Muscle of back (tissue), 13 donors: Measurements from ENCODE around the gene AARS1. TPM values are rescaled to one million over a fixed set of nuclear protein-coding genes. Genes with fewer than 3 reads are reported as not detected.
A peak's percentile ranks its signal among the peaks of the same experiment; 100 is the strongest.
"Not testable (repeated sequence)": the region's sequence is repeated elsewhere in the genome, so short reads cannot be mapped to it uniquely, and the experiment has no call there.

Experiments used
- DNase-seq, 3 donors: peaks; one replicate each; pipeline versions ENCODE4 v3.0.0 to v3.0.0-alpha.2; 2013
- long read RNA-seq, 9 donors: transcript quantifications; one replicate each; lab custom pipeline, GENCODE V29; 2026
- polyA plus RNA-seq, 10 donors: library from polyadenylated mRNA; unstranded; fragments of 120-200 nt; gene quantifications; one replicate each; pipeline ENCODE4 v1.2.1, GENCODE V29; 2013; ENCODE audit not compliant: insufficient read length in 10 of 10

The AARS1 gene
- 10 to 100 TPM; 53.2 to 65.5 (median 60.2) TPM for polyA plus RNA-seq
- long read RNA-seq, donor 1, partial matches to known transcripts = 0 of 4 reads
- long read RNA-seq, donor 1, other reads (novel, unspliced or antisense) = 0 of 4 reads
- long read RNA-seq, donor 2, transcript AARS-201 (21 exons, 3,477 nt) = major isoform, 9 of 9 reads
- long read RNA-seq, donor 2, partial matches to known transcripts = 0 of 9 reads
- long read RNA-seq, donor 2, other reads (novel, unspliced or antisense) = 0 of 9 reads
- long read RNA-seq, donor 3 = 0 reads
- long read RNA-seq, donor 4, partial matches to known transcripts = 0 of 2 reads
- long read RNA-seq, donor 4, other reads (novel, unspliced or antisense) = 0 of 2 reads
- long read RNA-seq, donor 5, partial matches to known transcripts = 10 of 14 reads
- long read RNA-seq, donor 5, other reads (novel, unspliced or antisense) = 0 of 14 reads
- long read RNA-seq, donor 6, transcript AARS-201 (21 exons, 3,477 nt) = major isoform, 6 of 6 reads
- long read RNA-seq, donor 6, partial matches to known transcripts = 0 of 6 reads
- long read RNA-seq, donor 6, other reads (novel, unspliced or antisense) = 0 of 6 reads
- long read RNA-seq, donor 7, partial matches to known transcripts = 0 of 4 reads
- long read RNA-seq, donor 7, other reads (novel, unspliced or antisense) = 0 of 4 reads
- long read RNA-seq, donor 8, partial matches to known transcripts = 7 of 10 reads
- long read RNA-seq, donor 8, other reads (novel, unspliced or antisense) = 0 of 10 reads
- long read RNA-seq, donor 9, partial matches to known transcripts = 0 of 1 reads
- long read RNA-seq, donor 9, other reads (novel, unspliced or antisense) = 0 of 1 reads

DNA sequence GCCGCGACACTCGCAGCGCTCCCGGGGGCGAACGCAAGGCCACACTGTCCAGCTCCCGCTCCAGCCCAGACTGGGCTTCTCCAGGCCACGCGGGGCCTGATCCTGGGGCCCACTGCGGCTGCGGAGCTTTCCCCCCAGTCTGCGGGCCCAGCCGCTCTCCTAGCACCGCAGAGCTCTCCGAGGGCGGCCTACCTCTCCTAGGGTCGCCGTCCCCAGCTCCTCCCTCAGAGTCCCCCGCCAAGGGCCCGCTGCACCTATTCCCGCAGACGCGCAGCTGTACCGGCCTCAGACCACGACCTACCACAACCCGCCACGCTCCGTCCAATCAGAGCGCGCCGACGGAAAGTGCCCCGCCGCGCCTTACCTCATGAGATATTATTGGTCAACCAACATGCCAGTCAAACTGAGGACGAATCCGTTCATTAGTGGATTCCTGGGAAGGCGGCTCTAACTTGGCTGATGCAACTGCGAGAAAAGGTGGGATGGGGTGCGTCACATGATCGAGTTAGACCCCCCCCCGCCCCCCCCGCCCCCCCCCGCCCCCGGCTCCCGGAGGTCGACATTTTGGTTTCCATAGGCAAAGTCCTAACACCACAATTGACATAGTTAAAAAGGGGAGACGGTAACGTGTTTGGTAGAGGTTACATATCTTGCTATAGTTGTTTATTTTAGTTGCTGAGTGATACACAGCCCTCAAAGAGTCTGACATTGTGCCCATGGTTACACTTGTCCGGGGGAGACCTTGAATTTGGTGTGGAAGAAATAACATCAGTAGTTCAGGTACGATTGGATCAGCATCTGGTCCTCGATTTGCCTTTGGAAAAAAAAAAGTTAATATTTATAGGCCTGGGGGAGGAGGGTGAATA, at the start of gene AARS1:
Gene AARS1, minus strand, starts transcription at position 278 of the 866 bp plus-strand sequence. CDS start 6,743 bp downstream, outside the sequence.
- peak; percentile 99 to 100 (median 100) for DNase-seq

DNA sequence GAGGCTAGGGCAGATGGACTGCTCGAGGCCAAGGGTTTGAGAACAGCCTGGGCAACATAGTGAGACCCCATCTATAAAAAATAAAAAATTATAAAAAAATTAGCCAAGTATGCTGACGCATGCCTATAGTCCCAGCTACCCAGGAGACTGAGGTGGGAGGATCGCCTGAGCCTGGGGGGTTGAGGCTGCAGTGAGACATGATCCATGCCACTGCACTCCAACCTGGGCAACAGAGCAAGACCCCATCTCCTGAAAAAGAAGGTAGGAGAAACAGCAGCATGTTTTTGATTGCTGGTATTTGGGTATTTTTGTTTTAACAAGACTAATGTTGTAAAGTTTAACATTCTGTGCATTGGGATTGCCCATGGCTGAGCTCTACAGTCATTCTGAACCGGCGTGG, 48.5 kb upstream of the AARS1 start:
- no peak for DNase-seq

DNA sequence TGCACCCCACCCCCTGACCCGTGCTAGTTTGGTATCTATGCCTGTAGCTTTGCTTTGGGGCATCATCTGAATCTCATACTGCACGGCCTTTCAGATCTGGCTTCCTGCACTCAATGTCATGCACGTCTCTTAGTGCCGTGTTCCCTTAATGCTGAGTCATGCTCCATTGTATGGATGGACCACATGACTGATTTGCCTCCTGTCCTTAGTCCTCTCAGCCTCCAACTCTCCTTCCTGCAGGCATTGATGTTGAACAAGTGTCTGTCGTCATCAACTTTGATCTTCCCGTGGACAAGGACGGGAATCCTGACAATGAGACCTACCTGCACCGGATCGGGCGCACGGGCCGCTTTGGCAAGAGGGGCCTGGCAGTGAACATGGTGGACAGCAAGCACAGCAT, 43.4 kb upstream of the AARS1 start:
- DNase-seq = not testable (repeated sequence)

DNA sequence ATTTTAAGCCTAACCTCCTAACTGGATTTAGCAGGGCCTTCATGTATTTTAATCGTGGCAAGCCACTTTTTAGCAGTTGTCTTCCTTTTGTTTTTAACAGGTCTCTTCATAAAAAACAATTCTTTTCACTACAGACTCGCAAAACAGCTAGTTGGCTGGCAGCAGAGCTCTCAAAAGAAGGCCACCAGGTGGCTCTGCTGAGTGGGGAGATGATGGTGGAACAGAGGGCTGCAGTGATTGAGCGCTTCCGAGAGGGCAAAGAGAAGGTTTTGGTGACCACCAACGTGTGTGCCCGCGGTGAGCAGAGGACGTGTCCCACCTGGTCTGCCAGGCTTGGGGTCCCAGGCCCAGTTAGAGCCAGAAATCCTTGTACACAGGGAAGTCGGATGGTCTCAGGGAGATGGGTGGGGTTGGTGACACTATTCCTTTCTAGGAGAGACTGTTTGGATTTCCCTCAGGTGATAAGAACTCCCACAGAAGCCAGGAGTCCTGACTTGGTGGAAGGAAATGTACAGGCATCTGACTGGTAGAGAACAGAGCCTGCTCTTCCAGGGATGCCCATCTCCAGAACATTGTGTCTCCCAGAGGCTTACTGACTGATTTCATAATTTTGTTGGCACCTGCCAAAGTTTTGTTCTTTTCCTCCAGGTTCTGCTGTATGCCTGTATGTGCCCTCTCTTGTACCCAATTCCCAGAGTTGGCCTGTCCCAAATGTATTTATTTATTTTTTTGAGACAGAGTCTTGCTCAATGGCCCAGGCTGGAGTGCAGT, 42.5 kb upstream of the AARS1 start:
- peak in 1 of 3 donors; percentile 16 for DNase-seq

DNA sequence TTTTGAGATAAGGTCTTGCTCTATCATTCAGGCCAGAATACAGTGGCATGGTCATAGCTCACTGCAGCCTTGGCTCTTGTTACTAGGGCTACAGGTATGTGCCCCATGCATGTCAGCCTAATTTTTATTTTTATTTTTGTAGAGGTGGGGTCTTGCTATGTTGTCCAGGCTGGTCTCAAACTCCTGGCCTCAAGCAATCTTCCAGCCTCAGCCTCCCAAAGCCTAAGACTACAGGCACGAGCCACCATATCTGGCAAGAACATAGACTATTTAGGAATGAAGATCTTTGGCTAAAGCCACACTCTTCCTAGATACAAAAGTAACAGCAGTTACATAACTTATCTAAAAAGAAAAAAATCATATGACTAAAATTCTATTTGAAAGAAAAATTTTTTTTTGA, 41.8 kb upstream of the AARS1 start:
- DNase-seq = no peak

GRCh38 chr16:70324998-70325747, 35.9 kb upstream of the AARS1 start:
- DNase-seq = no peak

DNA sequence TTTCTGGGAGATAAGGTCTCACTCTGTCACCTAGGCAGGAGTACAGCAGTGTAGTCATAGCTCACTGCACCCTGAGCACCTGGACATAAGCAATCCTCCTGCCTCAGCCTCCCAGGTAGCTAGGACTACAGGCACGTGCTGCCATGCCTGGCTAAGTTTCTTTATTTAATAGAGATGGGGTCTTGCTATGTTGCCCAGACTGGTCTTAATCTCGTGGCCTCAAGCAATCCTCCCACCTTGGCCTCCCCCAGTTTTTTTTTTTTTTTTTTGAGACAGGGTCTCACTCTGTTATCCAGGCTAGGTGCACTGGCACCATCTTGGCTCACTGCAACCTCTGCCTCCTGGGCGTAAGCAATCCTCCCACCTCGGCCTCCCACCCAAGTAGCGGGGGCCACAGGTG, 30.8 kb upstream of the AARS1 start:
- DNase-seq = no peak

GRCh38 chr16:70307726-70308125, 18.4 kb upstream of the AARS1 start:
- not testable (repeated sequence) for DNase-seq

DNA sequence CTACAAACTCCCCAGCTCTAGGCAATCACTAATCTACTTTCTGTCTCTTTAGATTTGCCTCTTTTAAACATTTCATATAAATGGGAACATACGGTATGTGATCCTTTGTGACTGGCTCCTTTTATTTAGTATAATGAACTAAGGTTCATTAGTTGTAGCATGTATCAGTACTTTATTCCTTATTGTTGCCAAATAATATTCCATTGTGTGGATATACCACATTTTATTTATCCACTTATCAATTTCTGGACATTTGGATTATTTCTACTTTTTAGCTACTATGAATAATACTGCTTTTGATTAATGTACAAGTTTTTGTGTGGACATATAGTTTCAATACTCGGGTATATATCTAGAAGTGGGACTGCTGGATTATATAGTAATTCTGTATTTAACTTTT, 17.6 kb upstream of the AARS1 start:
- DNase-seq = no peak

DNA sequence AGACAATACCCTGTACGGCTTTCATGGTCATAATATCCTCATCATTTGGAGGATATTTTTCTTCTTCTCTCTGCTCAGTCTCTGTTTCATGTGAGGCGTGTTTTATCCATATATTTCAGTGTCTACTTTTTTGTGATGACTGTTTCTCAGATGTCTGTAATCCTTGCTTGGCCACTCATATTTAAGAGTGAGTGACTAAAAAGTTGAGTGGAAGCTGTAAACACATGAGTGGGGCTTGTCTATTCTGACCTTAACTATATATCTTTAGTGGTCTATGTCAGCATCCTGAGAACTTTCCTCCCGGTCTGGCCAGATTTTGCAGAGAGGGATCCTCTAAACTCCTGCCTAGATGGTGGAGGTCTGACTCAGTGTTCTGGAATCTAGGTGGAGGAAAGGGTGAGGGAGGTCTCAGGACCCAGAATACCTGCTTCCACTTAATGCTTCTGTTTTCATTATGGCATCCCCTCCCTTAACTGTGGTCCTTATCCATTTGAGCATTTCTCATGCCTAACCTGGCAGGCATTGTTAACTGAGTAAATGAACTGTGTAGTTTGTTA, 15.7 kb upstream of the AARS1 start:
- no peak for DNase-seq

GRCh38 chr16:70302745-70303144, 13.4 kb upstream of the AARS1 start:
- no peak for DNase-seq

DNA sequence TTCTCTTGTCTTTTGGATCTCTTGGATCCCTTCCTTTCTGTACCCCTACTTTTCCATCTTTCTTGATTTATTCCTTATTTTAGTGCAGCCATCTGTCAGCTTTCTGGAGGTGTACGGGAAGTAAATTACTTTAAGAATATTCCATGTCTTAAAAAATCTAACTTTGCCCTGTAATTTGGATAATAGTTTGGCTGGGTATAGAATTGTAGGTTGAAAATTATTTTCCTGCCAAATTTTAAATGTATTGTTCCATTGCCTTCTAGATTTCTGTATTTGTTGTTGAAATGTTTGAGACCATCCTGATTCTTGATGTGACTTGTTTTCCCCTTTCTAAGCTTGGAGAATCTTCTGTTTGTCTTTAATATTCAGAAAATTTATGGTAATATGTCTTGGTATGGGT, 11.8 kb upstream of the AARS1 start:
- no peak for DNase-seq

- peak; percentile 60 to 94 (median 85) for DNase-seq
Observed at GRCh38 chr16:70298988-70299938, 10.0 kb upstream of the AARS1 start, which contains the start of gene DDX19B. DDX19B (plus strand) TSS chr16:70299186; CDS start chr16:70299298, 112 bp downstream.

DNA sequence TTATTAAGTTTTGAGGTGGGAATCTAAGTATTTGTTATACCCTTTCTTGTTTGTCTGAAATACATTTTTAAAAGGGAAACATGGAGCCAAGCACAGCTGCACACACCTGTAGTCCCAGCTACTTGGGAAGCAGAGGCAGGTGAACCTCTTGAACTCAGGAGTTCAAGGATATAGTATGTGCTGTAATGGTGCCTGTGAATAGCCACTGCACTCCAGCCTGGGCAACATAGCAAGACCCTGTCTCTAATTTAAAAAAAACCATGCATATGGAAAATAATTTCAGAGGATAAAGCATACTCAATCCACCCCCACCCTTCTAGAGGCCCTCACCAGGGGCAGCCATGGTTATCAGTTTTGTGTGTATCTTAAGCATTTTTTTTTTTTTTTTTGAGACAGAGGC, 6.3 kb upstream of the AARS1 start:
- DNase-seq = no peak

DNA sequence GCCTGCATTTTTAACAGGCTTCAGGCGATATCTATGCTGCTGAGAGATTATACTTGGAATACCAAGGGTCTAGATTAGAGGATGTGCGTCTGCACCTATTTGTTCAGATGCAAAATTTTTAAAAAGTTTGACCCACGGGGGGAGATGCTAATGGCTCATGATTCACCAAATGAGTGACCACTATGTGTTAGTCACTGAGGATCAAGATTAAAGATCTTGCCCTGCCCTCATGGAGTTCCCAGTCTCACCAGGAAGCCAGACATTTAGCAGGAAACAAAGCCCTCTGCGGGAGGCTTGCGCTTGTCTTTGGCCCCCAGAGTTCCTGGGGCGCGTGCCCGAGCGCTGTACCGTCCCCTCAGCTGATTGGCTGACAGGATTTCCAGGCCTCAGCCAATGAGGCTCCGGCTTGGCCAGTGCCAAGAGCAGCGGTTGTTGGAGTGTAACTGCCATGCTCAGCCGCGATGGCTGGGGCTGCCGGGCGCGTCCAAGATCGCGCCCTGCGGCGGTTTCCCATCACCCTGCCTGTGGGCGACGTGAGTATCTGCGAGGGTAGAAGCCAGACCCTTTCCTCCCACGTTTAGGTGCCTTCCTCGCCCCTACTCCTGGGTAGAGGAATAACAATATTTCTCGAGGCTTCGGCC, 5.2 kb upstream of the AARS1 start:
- DNase-seq = no peak

DNA sequence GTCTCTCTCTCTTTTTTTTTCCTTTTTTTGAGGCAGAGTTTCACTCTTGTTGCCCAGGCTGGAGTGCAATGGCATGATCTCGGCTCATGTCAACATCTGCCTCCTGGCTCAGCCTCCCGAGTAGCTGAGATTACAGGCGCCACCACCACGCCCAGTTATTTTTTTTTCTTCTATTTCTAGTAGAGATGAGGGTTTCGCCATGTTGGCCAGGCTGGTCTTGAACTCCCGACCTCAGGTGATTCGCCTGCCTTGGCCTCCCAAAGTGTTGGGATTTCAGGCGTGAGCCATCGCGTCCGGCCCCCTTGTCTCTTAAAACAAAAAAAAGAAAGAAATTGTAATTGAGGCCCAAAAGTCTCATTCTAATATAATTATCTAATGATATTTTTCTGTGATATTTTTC, 2.8 kb upstream of the AARS1 start:
- DNase-seq = not testable (repeated sequence)

DNA sequence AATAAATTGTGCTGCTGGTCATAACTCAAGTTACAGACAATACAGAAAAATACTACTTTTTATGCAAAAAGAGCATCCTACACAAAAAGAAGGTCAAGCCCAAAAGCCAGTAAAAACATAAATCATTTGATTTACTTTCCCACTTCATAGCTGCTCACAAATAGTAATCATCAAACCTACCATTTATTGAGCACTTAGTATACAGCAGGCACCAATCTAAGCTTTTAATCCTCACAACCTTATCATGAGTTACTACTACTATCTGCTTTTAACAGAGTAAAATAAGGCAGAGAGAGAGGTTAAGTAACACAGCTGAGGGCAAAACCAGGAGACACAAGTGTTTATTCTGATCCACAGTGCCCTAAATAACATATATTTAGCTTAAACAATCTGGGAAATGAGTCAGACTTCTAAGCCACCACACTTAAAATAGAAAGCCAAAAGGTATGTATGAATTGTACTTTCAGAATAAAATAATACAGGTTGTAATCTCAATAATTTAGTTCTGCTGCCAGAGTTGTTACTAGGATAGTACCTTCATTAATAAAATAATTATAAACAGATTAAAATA, 1.7 kb upstream of the AARS1 start:
- no peak for DNase-seq
